ENCODE data around the gene IL31.
"Not testable (repeated sequence)": the region's sequence is repeated elsewhere in the genome, so short reads cannot be mapped to it uniquely, and the experiment has no call there.

IL31 gene

DNA sequence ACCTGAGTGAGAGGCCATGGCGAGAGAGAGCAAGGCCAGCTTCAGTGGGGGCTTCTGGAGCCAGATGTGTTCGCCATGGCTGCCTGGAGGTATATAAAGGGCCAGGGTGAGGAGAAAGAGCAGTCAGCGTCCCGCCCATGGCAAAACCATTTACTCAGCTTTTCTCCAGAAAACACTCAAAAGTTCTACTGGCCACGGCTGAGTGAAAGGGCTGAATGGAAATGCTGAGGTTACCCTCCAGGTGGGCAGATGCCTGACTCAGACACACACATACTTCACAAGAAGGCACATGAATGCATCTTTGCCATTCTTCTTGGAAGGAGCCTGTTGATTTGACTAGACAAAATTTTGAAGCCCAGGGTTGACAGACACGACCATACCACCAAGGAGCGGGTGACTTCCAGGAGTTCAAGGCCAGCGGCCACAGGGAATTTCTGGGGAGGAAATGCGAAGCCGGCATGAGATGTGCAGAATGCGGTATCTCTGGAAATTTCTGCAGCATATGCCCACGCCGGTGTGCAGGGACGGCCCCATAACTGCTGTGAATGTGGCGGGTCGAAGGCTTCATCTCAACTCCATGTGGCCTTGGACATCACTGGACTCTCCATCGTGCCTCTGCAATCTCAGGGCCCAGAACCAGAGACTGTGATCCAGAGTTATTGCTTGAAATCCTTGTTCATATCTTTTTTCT is at the start of gene IL31:
IL31 (minus strand) TSS at position 67 of the 691 bp plus-strand sequence; CDS start at position 18, 49 bp downstream.
- DNase-seq (ENCODE audit: low read depth in 2 of 2), result no peak

- DNase-seq (ENCODE audit: low read depth in 2 of 2), result no peak
Observed at GRCh38 chr12:122216445-122216844, 42.4 kb upstream of the IL31 start.

- no peak for DNase-seq (ENCODE audit: low read depth in 2 of 2)
Observed at GRCh38 chr12:122215771-122216170, 41.8 kb upstream of the IL31 start.

DNA sequence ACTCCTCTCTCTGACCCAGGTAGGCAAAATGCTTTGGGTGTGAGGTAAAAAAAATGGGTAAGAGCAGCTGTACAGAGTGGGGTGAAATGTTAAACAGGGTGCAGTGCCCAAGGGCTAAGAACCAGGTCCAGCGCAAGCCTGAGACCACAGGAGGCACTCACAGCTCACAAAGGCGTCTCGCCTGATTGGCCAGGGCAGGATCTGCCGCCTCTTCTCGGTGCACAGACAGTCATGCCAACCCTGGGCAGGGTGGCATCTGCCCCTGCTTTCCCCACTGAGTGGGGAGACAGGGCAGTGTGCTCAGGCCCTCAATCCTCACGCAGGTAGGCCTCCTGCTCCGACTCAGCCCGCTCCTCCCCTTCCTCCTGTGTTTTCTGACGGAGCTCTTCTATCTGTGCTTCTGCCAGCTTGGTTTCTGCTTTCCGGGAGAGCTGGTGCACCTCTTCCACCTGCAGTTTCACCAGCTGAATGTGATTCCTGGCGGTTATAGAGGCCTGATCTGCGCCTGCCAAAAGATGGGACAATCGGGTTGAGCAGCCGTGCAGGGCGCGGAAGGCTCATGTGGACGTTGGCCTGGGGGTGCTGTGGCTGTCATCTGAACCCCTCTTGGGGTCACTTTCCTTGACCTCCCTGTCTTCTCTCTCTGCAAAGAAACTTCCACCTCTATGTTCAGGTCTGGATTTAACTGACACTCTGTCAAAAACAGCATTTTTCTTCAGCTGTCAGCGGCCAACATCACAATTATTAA is 34.2 kb upstream of the IL31 start:
- no peak for DNase-seq (ENCODE audit: low read depth in 2 of 2)

DNA sequence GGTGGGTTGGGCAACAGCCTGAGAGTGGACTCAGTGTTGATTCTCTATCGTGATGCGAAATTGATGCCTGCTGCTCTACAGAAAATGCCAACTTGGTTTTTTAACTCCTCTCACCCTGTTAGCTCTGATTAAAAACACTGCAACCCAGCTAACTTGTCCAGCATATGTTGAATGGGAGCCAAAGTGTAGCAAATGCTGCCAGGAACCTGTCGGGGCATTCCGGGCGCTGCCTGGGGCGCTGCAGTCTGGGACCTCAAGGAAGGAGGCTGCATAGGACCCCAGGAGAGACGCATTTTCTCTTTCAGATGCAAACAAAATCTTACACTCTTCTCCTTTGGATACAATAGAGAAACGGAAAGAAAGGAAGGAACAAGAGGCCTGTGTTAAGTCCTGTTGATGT is 33.4 kb upstream of the IL31 start:
- DNase-seq (ENCODE audit: low read depth in 2 of 2), result no peak

DNA sequence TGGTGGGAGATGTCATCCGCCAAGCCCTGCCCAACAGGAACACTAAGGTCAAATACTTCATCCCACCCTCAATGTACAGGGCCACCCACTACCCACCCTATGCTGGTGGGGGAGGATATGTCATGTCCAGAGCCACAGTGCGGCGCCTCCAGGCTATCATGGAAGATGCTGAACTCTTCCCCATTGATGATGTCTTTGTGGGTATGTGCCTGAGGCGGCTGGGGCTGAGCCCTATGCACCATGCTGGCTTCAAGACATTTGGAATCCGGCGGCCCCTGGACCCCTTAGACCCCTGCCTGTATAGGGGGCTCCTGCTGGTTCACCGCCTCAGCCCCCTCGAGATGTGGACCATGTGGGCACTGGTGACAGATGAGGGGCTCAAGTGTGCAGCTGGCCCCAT is 33.0 kb upstream of the IL31 start:
- no peak for DNase-seq (ENCODE audit: low read depth in 2 of 2)

- DNase-seq (ENCODE audit: low read depth in 2 of 2), result no peak
Observed at GRCh38 chr12:122206111-122206881, 32.3 kb upstream of the IL31 start.

GRCh38 chr12:122205053-122205925 is 31.3 kb upstream of the IL31 start:
- no peak for DNase-seq (ENCODE audit: low read depth in 2 of 2)

DNA sequence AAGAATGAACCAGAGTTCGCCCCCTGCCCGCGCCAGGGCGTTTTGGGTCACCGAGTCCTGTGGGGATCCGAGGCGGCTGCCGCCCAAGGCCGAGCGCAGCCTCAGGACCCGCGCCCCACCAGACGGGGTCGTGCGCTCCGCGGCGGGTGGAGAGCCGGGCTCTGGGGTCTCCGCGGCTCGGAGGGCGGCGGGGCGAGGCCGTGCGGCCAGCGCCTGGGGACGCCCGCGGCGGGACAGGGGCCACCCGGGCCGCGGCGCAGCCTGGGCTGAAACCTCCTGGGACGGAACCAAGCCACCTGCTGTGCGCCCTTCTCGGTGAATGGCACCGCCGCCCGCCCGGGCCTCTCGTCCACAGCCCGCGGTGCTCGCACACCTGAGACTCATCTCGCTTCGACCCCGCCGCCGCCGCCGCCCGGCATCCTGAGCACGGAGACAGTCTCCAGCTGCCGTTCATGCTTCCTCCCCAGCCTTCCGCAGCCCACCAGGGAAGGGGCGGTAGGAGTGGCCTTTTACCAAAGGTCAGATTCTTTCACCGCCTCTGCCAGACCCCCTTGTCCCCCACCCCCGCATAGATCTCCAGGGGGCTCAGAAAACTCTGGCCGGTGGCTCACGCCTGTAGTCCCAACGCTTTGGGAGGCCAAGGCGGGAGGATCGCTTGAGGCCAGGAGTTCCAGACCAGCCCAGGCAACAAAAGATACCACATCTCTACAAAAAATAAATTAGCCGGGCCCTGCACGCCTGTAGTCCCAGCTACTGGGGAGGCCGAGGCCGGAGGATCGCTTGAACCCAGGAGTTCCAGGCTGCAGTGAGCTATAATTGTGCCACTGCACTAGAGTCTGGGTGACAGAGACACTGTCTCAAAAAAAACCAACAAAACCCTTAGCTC is 30.4 kb upstream of the IL31 start:
- no peak for DNase-seq (ENCODE audit: low read depth in 2 of 2)

- DNase-seq (ENCODE audit: low read depth in 2 of 2), result peak; percentile 49 to 75
Observed at GRCh38 chr12:122203301-122204166, 29.5 kb upstream of the IL31 start, which contains the start of gene B3GNT4. Gene B3GNT4 (plus strand): TSS chr12:122203709. CDS start chr12:122204619, 910 bp downstream.

GRCh38 chr12:122202811-122203210 is 28.8 kb upstream of the IL31 start:
- DNase-seq (ENCODE audit: low read depth in 2 of 2), result not testable (repeated sequence)

GRCh38 chr12:122202017-122202416 is 28.0 kb upstream of the IL31 start:
- no peak for DNase-seq (ENCODE audit: low read depth in 2 of 2)

- no peak for DNase-seq (ENCODE audit: low read depth in 2 of 2)
Observed at GRCh38 chr12:122201381-122201780, 27.4 kb upstream of the IL31 start.

GRCh38 chr12:122200541-122201175 is 26.6 kb upstream of the IL31 start:
- DNase-seq (ENCODE audit: low read depth in 2 of 2), result no peak

- DNase-seq (ENCODE audit: low read depth in 2 of 2), result no peak
Observed at GRCh38 chr12:122199484-122200355, 25.7 kb upstream of the IL31 start.

DNA sequence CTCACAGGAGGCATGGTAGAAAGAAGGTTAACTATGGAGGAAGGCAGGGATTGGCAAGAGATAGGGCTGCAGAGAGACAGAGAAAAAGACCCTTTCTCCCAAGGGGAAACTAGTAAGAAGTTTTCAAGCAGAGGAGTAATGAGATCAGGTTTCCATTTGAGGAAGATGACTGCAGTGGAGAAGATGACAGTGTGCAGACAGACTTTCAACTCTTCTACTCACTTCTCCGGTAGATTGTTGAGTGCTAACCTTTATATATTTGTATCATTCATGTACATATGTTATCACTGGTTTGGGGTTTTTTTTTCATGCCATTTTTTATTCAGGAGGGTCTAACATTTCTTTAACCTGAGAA is 23.6 kb upstream of the IL31 start:
- DNase-seq (ENCODE audit: low read depth in 2 of 2), result no peak

GRCh38 chr12:122195405-122195804 is 21.4 kb upstream of the IL31 start:
- no peak for DNase-seq (ENCODE audit: low read depth in 2 of 2)

DNA sequence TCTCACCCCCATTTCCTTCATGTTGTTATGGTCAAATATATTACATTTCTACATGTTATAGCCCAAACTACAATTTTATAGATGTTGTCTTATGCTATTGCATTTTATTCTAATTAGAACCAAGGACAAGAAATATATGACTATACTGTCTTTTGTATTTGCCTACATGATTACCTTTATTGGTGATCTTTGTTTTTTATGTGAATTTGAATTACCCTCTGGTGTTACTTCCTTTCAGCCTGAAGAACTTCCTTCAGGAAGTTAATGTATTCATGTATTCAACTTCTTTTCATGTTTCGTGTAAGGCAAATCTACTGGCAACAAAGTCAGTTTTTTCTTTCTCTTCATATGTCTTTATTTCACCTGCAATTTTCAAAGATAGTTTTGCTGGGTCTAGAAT is 20.8 kb upstream of the IL31 start:
- no peak for DNase-seq (ENCODE audit: low read depth in 2 of 2)

Data from stimulated activated CD8-positive, alpha-beta memory T cell treated with anti-CD3 and anti-CD28 coated beads, Interleukin-7, amount 100 ng/mL, for 4 hours (primary cell).